SK-N-SH treated with all-trans-retinoic acid at 6 μM for 48 hours (cell line): ENCODE results near the gene LRRC55.

ENCODE experiments used
- ATAC-seq: fragments of 200-7000 bp; cut with Tn5 transposase; 3 replicates; pipeline ENCODE4 v1.9.1; 2020; ENCODE audit warnings: mild to moderate bottlenecking, moderate library complexity
- ARNTL ChIP-seq: fragments of 450-650 bp; formaldehyde crosslinking; IDR thresholded peaks from 2 replicates; pipeline ENCODE4 v1.5.0; 2020; ENCODE audit warnings: low read depth, mild to moderate bottlenecking, moderate library complexity, borderline replicate concordance
- BACH2 ChIP-seq: fragments of 250-450 bp; sonication (Bioruptor Pico); IDR thresholded peaks from 2 replicates; pipeline ENCODE4 v1.9.0; 2021; ENCODE audit warnings: mild to moderate bottlenecking, borderline replicate concordance
- CSDC2 ChIP-seq: fragments of 250-450 bp; sonication (Bioruptor Pico); IDR thresholded peaks from 2 replicates; pipeline ENCODE4 v1.5.0; 2020; ENCODE audit warnings: mild to moderate bottlenecking, moderate library complexity
- GLIS3 ChIP-seq: fragments of 250-450 bp; sonication (Bioruptor Pico); IDR thresholded peaks from 2 replicates; pipeline ENCODE4 v1.5.0; 2020; ENCODE audit warnings: mild to moderate bottlenecking, moderate library complexity
- ISL1 ChIP-seq: fragments of 250-450 bp; sonication (Bioruptor Pico); IDR thresholded peaks from 2 replicates; pipeline ENCODE4 v2.1.2; 2022; ENCODE audit warnings: mild to moderate bottlenecking, moderate library complexity
- OSR1 ChIP-seq: fragments of 250-450 bp; sonication (Bioruptor Pico); IDR thresholded peaks from 2 replicates; pipeline ENCODE4 v1.8.0; 2022; ENCODE audit warnings: moderate library complexity, mild to moderate bottlenecking, inconsistent platforms
- PATZ1 ChIP-seq: fragments of 250-450 bp; sonication (Bioruptor Pico); IDR thresholded peaks from 2 replicates; pipeline ENCODE4 v1.8.0; 2020; ENCODE audit warnings: mild to moderate bottlenecking, moderate library complexity, borderline replicate concordance
- PPARA ChIP-seq: fragments of 250-450 bp; sonication (Bioruptor Pico); IDR thresholded peaks from 2 replicates; pipeline ENCODE4 v1.5.0; 2020; ENCODE audit warnings: mild to moderate bottlenecking, borderline replicate concordance
- RARB ChIP-seq: fragments of 250-450 bp; sonication (Bioruptor Pico); IDR thresholded peaks from 2 replicates; pipeline ENCODE4 v1.8.0; 2021; ENCODE audit warnings: mild to moderate bottlenecking, moderate library complexity
- SNAI2 ChIP-seq: fragments of 250-450 bp; sonication (Bioruptor Pico); IDR thresholded peaks from 2 replicates; pipeline ENCODE4 v1.5.0; 2020; ENCODE audit warnings: mild to moderate bottlenecking, moderate library complexity
- TCF4 ChIP-seq: fragments of 250-450 bp; sonication (Bioruptor Pico); IDR thresholded peaks from 2 replicates; pipeline ENCODE4 v1.8.0; 2021; ENCODE audit warnings: mild to moderate bottlenecking, moderate library complexity, borderline replicate concordance
- TOX ChIP-seq: fragments of 250-450 bp; sonication (Bioruptor Pico); IDR thresholded peaks from 2 replicates; pipeline ENCODE4 v1.8.0; 2021; ENCODE audit warnings: mild to moderate bottlenecking, moderate library complexity, borderline replicate concordance
- ZC3H10 ChIP-seq: fragments of 250-450 bp; sonication (Bioruptor Pico); IDR thresholded peaks from 2 replicates; pipeline ENCODE4 v1.5.1; 2021; ENCODE audit warnings: mild to moderate bottlenecking, moderate library complexity
- ZFP3 ChIP-seq: fragments of 250-450 bp; sonication (Bioruptor Pico); IDR thresholded peaks from 2 replicates; pipeline ENCODE4 v1.5.0; 2020; ENCODE audit warnings: mild to moderate bottlenecking, moderate library complexity
- ZFP30 ChIP-seq: fragments of 450-650 bp; formaldehyde crosslinking; IDR thresholded peaks from 2 replicates; pipeline ENCODE4 v1.5.0; 2022; ENCODE audit warnings: mild to moderate bottlenecking, moderate library complexity
- ZNF565 ChIP-seq: fragments of 450-650 bp; formaldehyde crosslinking; conservative IDR thresholded peaks from 2 replicates; pipeline ENCODE4 v1.5.0; 2020; ENCODE audit warnings: low read depth, mild to moderate bottlenecking, moderate library complexity
- ZNF70 ChIP-seq: fragments of 450-650 bp; formaldehyde crosslinking; IDR thresholded peaks from 2 replicates; pipeline ENCODE4 v1.5.0; 2020; ENCODE audit warnings: mild to moderate bottlenecking, moderate library complexity
- ZNF8 ChIP-seq: fragments of 450-650 bp; formaldehyde crosslinking; IDR thresholded peaks from 2 replicates; pipeline ENCODE4 v1.5.0; 2020; ENCODE audit warnings: mild to moderate bottlenecking, moderate library complexity
- TF ChIP-seq, protein P1 (sequence below): fragments of 250-450 bp; sonication (Bioruptor Pico); IDR thresholded peaks from 2 replicates; pipeline ENCODE4 v1.5.0; 2020; ENCODE audit warnings: mild to moderate bottlenecking, moderate library complexity
- TF ChIP-seq, protein P2 (sequence below): fragments of 250-450 bp; sonication (Bioruptor Pico); IDR thresholded peaks from 2 replicates; pipeline ENCODE4 v1.5.1; 2020; ENCODE audit warnings: low read depth, mild to moderate bottlenecking, moderate library complexity

The LRRC55 gene

DNA sequence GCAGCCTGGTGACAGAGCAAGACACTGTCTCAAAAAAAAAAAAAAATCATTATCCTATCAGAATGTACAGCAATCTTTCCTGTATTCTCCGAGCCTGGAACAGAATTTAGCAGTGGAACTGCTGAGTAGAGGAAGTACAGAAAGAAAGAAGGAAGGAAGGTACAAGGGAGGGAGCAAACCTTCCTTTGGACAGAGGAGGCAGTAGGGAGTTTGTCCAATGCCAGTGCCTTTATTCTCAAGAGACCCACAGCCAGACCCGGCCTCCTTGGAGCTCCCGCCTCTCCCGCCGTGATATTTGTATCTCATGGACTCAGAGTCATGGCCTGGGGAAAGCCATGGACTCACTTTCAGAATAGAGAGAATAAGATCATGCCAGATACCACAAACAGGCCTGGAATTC, 37.7 kb upstream of the LRRC55 start:
- ATAC-seq, result 0 out of 3 replicates have a peak, but pooled peaks have one; percentile 44
- no peak for TF ChIP-seq ZNF8
- TF ChIP-seq ISL1 (CRISPR knock-in tag), result no peak
- TF ChIP-seq ARNTL (CRISPR knock-in tag), result no peak
- no peak for TF ChIP-seq SNAI2 (CRISPR knock-in tag)
- no peak for TF ChIP-seq ZNF70 (CRISPR knock-in tag)
- no peak for TF ChIP-seq OSR1
- TF ChIP-seq ZFP30 (CRISPR knock-in tag), result no peak
- TF ChIP-seq, protein P1, sequence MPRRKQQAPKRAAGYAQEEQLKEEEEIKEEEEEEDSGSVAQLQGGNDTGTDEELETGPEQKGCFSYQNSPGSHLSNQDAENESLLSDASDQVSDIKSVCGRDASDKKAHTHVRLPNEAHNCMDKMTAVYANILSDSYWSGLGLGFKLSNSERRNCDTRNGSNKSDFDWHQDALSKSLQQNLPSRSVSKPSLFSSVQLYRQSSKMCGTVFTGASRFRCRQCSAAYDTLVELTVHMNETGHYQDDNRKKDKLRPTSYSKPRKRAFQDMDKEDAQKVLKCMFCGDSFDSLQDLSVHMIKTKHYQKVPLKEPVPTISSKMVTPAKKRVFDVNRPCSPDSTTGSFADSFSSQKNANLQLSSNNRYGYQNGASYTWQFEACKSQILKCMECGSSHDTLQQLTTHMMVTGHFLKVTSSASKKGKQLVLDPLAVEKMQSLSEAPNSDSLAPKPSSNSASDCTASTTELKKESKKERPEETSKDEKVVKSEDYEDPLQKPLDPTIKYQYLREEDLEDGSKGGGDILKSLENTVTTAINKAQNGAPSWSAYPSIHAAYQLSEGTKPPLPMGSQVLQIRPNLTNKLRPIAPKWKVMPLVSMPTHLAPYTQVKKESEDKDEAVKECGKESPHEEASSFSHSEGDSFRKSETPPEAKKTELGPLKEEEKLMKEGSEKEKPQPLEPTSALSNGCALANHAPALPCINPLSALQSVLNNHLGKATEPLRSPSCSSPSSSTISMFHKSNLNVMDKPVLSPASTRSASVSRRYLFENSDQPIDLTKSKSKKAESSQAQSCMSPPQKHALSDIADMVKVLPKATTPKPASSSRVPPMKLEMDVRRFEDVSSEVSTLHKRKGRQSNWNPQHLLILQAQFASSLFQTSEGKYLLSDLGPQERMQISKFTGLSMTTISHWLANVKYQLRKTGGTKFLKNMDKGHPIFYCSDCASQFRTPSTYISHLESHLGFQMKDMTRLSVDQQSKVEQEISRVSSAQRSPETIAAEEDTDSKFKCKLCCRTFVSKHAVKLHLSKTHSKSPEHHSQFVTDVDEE, result no peak

DNA sequence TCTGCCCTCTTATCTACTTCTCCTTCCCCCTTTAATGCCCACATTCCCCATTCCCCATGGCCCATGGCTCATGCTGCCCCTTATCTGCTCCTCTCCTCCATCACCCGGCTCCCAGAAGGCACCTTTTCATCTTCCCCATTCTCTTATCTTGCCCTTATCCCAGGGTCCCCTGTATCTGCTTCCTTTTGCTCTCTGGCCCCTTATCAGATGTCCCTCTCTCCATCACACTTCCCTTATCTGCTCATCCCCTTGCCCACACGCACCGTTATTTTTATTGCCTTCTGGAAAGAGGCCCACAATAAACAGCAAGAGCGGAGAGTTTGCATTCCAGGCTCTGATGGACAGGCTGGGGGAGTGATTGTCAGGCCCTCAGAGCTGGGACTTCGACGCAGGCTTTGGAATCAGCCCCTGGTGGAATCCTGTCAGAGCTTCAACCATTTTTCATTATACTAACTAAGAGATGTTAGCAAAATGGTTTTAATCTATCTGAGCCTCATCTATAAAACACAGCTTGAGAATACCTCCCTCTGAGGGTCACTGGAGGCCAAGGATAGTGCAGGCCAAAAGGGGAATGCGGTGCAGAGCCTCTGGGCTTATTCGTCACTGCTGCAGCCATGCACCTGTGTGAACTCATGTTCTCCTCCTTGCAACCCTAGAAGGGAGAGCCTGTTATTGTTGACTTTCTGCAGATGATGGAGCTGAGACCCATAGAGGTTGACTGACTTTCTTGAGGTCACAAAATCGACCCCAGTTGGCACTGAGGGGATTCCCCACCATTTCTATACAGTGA, 37.0 kb upstream of the LRRC55 start:
- ATAC-seq, result peak; percentile 42; the same call in 2 of the 3 replicates
- TF ChIP-seq, protein P1, result peak; percentile 92
- TF ChIP-seq RARB (no peak), TCF4 (CRISPR knock-in tag) (peak; percentile 91), ZNF70 (CRISPR knock-in tag) (peak; percentile 34; the same call in 1 of the 2 replicates)

DNA sequence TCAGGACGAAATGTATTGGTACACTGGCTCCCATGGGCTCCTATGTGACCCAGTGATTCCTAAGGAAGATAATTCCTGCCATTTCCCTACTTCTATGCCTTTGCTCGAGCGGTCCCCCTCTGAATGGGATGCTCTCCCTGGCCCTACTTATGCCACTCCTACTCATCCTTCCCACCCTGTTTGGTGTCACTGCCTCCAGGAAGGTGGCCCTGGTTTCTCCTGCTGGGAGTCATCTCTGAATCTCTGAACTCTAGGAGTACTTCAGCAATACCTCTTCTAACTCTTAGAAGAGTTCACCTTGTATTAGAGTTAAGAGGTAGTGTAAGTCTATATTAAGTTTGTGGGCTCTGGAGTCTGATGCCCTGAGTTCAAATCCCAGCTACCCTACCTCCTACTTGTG, 35.5 kb upstream of the LRRC55 start:
- no peak for ATAC-seq
- no peak for TF ChIP-seq CSDC2 (CRISPR knock-in tag)
- TF ChIP-seq ZFP3 (CRISPR knock-in tag), result peak; percentile 64; the same call in 1 of the 2 replicates
- TF ChIP-seq, all 23 proteins: peak for 1

GRCh38 chr11:57148621-57149020, 33.1 kb upstream of the LRRC55 start:
- ATAC-seq, result no peak
- TF ChIP-seq RARB, result no peak
- no peak for TF ChIP-seq GLIS3 (CRISPR knock-in tag)
- TF ChIP-seq ZNF565 (CRISPR knock-in tag), result no peak
- TF ChIP-seq PATZ1 (CRISPR knock-in tag), result no peak
- no peak for TF ChIP-seq ARNTL (CRISPR knock-in tag)
- TF ChIP-seq TCF4 (CRISPR knock-in tag), result no peak
- TF ChIP-seq TOX (CRISPR knock-in tag), result no peak
- no peak for TF ChIP-seq ZNF70 (CRISPR knock-in tag)
- no peak for TF ChIP-seq BACH2 (CRISPR knock-in tag)
- no peak for TF ChIP-seq PPARA (CRISPR knock-in tag)
- no peak for TF ChIP-seq SNAI2 (CRISPR knock-in tag)
- TF ChIP-seq, protein P1, result no peak
- TF ChIP-seq, protein P2, sequence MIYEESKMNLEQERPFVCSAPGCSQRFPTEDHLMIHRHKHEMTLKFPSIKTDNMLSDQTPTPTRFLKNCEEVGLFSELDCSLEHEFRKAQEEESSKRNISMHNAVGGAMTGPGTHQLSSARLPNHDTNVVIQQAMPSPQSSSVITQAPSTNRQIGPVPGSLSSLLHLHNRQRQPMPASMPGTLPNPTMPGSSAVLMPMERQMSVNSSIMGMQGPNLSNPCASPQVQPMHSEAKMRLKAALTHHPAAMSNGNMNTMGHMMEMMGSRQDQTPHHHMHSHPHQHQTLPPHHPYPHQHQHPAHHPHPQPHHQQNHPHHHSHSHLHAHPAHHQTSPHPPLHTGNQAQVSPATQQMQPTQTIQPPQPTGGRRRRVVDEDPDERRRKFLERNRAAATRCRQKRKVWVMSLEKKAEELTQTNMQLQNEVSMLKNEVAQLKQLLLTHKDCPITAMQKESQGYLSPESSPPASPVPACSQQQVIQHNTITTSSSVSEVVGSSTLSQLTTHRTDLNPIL, result no peak
- TF ChIP-seq ZC3H10 (CRISPR knock-in tag), result no peak
